RKO (cell line): ENCODE results near the gene PTPN3.
A peak's percentile ranks its signal among the peaks of the same experiment; 100 is the strongest.
"Not testable (repeated sequence)": the region's sequence is repeated elsewhere in the genome, so short reads cannot be mapped to it uniquely, and the experiment has no call there.

Experiments used
- DNase-seq: peaks from one replicate; pipeline ENCODE4 v3.0.0-alpha.2; 2016; ENCODE audit warnings: low spot score

The PTPN3 gene

DNA sequence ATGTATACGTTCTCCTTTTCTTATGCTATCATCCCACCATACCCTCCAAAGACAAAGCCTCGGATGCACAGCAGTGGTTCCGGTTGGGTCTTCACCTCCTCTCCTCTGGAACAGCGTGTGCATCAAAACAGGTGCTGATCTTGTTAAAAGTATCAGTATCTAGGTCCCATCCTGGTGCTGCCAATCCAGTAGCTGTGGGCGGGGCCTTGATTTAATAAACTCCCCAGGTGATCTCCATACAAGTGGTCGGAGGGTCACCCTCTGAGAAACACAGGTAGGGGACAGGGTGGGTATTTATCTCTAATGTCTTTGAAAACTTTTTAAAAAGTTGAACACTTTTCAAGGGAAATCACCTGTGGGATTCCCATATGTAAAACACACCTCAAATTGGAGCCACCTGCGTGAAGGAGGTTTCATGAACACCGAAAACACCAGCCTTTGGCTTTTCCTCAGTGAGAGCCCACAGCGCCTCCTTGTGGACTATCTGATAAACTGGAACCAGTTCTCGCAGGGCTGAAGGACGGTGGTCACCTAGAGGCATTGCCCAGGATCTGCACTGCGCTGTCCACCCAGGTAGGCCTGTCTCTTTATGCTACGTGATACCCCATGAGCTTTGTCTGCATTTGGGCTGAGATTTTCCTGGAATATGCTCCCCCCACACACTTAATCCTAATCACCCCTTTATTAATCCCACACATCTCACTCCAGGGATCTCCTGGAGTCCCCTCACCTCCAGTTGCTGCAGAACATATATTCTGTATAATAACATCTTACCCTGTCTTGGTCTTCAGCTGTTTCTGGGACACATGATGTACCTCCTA, 96.7 kb downstream of the PTPN3 start:
- peak; percentile 63 for DNase-seq

DNA sequence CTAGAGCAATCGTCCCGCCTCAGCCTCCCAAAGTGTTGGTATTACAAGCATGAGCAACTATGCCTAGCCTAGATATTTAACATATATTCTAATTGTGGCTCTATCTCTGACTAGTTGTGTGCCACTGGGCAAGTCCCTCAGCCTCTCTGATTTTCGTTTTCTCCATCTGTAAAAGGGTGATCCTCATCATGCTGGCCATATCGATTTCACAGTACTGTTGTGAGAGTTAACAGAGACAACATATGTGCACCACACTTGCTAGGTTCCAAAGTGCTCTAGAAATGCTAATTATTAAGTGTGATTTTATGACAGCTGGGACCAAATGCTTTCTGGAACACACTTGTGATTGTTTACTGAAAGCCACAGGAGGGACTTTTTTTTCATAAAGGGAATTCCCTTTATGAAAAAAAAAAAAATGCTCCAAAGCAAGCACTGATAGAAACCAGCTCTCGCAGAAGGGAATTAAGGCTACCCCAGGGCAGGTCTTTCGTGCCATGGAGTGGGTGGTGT, 98.8 kb downstream of the PTPN3 start:
- DNase-seq: no peak

DNA sequence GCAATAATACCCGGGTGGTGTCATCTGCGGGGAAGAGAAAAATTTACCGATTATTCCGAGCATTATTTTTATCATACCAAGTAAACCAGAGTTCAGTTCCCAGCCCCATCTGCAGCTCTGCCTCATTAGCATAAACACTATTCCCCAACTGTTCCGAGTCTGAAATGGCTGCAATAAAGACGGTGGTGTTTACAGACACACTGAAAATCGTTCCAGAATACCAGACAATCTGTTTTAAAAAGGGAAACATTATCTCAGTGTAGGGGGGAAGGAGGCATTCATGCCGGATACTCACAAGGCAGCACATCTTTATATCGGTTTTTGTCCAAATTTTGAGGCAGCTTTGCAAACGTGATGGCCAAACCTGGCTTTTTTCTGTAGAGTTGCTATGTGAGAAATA, 106.9 kb downstream of the PTPN3 start:
- no peak for DNase-seq

DNA sequence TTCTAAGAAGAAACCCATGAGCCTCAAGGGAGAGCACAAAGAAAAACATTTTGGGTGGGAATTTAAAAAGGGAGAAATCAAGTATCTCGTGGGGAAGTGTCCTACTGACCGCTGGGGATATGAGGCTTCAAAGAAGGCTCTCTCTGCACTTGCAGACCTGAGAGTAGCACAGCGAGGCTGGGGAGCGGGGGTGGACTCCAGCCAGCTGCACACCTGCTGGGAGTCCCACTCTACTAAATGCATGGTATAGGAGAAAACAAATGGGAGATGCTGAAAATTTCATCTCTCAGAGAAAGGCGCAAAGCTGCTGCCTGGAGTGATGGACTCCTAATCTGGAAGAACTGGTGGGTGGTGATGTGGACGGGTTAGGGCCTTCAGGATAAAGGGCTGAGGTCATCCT, 110.3 kb downstream of the PTPN3 start:
- no peak for DNase-seq

DNA sequence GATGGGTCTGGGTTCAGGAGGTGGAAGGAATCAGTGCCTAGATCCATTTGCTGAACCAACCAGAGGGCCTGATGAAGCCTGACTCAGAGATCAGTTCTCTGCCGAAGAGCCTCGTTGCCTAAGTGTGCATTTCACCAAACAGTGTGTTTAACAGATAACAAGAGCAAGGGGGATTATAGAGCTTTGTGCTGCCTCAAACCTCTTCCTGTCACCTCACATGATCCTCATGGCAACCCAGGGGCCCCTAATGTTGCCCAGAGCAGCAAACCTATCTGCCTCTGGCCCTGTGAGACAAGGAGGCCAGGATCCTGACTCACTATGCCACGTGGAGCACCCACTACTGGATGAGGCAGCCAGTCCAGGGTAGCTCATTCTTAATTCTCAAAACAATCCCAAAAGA, 110.9 kb downstream of the PTPN3 start:
- no peak for DNase-seq

DNA sequence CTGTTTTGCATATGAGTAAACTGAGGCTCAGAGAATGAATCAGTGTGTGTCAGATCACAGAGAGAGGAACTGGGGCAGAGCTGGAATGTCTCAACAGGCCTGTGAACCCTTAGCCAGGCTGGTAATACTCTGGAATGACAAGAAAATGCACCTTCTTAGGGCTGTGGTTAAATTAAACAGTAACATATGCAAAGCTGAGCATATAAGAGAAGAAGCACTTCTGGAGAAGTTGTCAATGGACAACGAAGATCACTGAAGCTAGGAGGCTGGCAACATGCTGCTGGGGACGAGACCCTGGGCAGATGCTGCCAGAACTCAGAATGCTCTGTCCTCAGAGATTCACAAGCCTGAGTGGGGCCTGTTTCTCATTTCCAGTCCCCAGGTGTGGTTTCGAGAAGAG, 112.6 kb downstream of the PTPN3 start:
- no peak for DNase-seq

DNA sequence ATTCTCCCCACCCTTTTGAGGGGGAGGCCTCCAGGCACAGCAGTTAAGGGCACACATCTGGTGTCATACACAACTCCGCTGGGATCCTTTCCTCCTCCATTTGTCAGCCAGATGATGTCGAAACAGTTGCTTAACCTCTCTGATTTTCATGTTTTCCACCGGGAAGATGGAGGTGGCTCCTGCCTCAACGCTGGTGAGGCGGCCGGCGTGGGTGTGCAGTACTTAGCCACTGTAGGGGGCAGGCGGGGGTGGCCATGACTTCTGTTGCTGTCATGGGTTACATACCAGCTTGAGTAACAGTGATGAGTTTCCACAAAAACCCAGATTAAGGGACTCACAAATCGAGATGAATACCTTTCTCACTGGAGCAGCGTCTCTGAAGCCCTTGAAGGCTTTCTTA, 114.2 kb downstream of the PTPN3 start:
- no peak for DNase-seq

DNA sequence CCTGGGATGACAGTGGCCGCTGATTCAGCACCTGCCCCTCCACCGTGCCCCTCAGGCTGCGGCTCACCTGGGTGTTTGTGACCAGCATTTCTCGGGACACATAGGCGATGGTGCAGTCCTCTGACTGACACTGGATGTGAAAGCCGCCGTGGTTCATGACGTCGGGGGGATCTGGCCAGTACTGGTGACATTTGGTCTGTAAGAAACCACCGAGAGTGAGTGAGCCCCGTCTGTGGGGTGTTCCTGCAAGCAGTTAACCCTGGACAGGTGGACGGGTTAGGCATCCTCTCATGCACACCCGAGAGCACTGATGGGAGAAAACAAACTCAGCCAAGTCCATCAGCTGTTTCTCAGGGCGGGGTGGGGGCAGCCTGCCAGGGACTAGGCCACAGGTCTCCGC, 114.8 kb downstream of the PTPN3 start:
- DNase-seq: no peak

DNA sequence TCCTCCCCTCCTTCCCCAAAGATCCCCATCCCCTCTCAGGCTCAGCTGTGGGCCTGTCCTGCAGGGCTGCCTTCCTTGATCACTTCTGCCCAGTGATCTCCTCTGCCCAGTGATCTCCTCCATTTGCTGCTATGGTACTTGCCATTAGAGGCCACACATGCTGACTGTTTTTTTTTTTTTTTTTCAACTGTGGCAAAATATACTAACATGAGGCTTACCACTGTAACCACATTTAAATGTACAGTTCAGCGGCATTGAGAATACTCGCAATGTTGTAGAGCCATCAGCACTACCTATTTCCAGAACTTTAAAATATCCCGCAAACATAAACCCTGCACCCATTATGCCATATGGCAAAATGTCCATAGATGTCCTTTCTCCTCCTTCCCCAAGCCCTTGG, 115.5 kb downstream of the PTPN3 start:
- no peak for DNase-seq

DNA sequence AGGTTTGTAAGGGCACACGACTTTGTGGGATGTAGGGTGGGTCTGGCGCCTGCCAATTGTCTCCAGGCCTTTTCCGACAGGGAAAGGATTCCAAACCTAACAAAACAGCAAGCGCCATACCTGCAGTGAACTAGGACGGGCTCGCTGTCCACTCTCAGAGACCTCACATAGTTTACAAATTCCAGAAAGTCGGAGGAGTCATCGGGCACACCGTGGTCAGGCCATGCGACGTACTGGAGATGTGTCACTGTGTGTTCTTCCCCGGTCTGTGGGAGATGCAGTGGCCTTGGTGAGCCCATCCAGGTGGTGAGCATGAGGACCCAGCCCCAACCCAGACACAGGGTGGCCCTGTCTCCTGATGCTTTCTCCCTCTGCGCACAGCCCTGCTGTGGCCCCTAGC, 115.9 kb downstream of the PTPN3 start:
- no peak for DNase-seq

DNA sequence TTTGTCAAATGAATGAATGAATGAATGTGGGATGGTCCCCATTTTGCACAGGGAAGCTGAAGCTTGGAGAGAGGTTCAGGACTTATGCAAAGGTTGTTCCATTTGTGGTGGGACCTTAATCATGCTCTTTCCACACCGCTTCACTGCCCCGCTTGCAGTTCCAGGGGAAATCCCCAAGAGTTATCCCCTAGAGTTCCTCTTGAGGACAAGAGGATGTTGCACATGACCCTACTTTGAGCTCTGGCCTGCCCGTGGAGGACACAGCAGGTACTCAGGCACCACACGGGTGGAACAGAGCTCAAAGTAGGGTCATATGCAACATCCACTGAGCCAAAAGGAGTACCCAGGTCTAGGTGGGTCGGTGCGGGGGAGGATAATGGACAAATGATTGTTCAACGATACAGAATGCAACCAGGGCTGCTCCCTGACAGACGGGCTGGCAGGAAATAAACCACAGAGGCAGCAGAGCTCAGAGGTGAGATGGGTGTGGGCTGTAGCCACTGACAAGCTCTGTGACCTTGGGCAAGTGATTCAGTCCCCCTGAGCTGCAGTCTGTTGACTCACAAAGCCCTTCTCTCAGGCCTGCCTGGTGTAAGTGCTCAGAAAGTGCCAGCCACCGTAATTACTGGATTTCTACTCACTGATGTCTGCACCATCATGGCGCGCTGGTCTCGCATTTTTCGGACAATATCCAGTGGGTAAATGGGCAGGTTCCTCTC, 116.9 kb downstream of the PTPN3 start:
- DNase-seq: no peak

DNA sequence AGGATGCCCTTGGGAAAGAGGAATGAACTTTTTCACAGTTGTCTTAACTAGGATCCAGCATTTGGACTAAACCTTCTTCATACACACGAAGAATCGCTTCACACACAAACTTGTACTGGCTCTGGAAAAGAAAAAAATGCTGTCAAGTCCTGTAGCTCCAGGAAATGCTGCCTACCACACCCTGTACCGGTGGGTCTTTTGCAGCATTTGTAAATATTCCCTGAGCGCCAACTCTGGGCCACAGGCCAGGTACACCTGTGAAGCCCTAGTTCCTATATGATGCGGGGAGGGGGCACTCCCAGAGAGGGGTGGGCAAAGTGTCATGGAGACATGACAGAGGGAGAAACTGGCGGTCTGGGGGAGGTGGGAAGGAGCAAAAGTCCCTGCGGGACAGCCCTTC, 118.6 kb downstream of the PTPN3 start:
- no peak for DNase-seq

DNA sequence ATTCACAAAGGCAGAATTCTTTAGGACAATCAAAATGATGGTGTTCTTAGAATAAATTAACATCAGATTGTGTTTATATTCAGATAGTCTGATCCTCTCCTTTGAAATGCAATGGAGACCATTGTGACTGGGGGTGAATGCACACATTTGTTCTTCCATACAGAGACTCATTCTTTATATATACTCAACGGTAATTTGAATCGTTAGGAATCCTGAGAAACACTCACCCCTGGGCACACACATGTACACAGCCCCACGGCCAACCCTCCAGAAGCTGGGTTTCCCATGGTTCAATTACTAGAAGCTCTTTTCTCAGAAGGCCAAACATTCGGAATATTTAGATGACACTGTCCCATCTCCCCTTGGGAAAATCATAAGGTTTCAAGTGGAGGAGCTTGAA, 119.8 kb downstream of the PTPN3 start:
- no peak for DNase-seq

DNA sequence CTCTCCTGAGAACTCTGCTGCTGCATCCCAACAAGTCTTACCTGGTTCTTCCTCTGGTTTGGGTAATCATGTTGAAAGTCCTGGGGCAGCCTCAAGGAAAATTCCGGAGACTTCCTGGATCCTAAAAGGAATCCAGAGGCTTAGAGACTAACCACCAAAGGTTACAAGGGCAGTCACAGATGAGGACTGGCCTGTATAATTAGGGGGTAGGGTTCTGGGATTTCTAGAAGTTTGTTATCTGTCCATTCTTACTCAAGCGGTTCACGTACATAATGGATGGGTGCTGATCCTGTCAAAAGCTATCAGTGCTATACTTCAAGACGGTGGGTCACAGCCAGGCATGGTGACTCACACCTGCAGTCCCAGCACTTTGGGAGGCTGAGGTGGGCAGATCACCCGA, 125.9 kb downstream of the PTPN3 start:
- no peak for DNase-seq

DNA sequence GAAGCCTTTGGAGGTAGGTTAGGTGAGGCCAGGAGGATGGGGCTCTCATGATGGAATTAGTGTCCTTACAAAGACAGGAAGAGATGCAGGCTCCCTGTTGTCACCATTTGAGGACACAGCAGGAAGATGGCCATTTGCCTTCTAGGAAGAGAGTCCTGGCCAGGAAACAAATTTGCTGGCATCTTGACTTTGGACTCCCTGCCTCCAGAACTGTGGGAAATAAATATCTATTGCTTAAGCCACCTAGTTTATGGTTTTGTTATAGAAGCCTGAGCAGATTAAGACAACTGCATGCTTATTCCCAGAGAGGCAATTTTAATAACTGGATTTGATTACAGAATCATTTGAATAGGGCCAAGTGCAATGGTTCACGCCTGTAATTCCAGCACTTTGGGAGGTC, 126.7 kb downstream of the PTPN3 start:
- DNase-seq: no peak

DNA sequence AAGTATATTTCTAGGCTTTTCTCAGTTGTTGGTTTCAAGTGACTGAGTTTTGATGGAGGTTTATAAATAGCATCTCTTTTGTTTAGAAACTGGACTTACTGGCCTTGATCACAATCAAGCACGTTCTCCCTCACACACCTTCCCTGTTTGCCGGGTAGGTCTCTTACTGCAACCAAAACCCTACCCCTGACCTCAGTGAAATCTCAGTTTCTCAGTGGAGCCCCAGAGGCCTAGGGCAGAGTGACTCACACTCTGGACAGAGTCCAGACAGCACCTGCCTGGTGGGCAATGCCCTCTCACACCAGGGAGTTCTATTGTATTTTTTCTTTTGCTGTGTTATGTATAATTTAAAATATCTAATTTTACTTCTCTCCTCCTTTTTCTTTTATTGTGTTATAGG, 128.8 kb downstream of the PTPN3 start:
- no peak for DNase-seq

DNA sequence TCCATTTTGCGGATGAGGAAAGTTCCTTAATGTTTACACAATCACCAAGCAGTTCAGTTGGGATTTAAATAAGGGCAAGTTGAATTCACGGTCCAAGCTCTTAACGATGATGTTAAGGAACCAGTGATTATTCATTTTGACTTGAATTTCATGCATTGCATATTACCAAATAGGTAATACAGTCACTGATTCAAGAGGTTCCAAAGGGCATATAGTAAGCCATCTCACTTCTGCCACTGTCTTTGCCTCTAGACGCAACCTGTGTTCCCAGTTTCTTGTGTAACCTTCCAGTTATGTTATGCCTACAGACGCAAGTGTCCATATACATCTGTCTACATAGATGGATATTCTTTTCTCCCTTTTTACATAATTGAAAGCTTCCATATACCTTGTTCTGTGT, 137.3 kb downstream of the PTPN3 start:
- no peak for DNase-seq

DNA sequence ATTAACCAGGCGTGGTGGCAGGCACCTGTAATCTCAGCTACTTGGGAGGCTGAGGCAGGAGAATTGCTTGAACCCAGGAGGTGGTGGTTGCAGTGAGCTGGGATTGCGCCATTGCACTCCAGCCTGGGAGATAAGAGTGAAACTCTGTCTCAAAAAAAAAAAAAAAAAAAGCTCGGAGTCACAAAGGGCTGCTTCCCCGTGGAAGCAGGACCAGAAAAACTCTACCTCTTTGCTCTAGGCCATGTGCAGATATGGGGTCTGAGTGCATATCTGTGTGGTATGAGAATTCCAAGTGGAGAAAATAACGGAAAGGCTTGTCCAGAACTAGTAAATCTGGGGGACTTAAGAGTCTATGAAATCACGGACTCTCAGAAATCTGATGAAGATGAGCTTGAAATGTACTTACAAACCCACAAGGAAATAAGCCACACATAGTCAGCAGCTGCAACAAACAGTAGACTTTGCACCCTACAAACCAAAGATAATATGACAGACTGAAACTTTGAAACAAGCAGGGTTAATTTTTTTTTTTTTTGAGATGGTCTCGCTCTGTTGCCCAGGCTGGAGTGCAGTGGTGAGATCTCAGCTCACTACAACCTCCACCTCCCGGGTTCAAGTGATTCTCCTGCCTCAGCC, 139.0 kb downstream of the PTPN3 start:
- not testable (repeated sequence) for DNase-seq

DNA sequence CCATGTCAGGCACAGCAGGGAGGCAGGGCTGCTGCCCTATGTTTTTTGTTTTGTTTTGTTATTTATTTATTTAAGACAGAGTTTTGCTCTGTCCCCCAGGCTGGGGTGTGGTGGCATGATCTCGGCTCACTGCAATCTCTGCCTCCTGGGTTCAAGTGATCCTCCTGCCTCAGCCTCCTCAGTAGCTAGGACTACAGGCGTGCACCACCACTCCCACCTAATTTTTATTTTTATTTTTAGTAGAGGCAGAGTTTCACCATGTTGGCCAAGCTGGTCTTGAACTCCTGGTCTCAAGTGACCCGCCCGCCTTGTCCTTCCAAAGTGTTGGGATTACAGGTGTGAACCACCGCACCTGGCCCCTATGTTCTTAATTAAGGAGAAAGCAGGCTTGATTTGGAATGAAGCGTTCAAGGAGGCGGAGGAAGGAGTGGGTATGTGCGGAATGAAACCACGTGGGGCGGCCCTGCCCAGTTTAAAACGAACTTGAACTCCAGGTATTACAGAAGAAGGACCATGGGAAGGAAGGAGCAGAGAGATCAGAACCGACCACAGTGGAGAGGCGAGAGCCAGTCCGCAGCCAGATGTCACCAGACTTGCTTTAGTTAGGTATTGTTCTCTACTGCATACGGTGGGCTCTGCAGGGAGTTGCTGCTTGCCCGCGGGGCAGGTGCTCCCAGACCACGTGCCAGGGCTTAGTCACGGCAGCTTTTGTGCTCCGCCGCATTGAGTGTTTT, 142.4 kb downstream of the PTPN3 start:
- no peak for DNase-seq

DNA sequence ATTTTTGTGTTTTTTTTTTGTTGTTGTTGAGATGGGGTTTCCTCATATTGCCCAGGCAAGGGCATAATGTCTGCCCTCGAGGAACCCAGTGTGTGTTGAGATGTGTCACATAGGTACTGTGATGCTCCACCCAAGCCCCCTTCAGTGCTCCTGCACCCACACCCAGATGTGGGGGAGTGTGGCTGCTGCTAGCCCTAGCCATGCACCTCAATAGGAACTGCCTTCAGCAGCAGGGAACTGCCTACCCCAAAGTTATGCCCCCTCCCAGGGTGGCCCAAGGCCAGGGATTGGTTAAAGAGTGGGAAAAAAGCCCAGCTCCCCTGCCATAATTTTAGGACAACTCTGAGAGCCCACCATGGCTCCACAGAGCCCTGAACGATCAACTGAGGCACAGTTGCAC, 143.9 kb downstream of the PTPN3 start:
- no peak for DNase-seq

DNA sequence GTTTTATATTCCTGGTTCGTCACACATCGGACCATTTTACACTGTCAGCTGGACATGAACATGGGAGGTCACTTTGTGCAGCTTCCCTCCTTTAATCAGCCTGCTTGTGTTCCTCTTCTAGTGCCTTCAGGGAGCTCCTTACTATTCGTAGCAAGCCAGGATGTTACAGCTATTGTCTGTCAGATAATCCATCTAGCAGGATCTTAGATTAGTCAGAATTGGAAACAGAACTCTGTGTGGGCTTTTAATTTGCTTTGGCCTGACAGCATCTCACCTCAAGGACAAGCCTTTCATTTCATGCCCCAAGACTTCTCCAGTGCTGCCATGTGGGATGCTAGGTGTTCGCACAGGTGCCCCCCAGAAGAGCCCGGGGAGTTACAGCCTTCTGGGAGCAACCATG, 147.1 kb downstream of the PTPN3 start:
- no peak for DNase-seq

DNA sequence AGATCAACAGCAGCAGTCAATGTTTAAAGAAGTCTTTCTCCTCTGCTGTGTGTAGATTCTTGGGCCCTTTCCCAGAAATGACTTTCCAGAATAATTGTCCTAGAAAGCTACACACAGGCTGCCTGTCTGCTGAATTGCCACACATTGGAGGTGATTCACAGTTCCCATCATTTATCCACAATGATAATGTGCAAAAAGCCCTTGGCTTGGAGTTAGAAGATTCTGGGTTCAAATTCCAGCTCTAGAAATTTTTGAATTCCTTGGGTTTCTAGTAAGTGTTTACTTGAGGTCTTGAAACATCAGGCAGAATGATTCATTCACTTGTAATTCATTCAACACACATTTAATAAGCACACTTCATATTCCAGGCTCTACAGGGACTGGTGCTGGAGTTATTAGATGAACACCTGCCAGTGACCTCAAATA, 148.7 kb downstream of the PTPN3 start:
- no peak for DNase-seq
